ENCODE data around the gene CRMP1. TPM values are rescaled to one million over a fixed set of nuclear protein-coding genes. Genes with fewer than 3 reads are reported as not detected.

Gene CRMP1
- total RNA-seq, 4 donors from 2014 or later: 2.1 to 5.0 (median 4.7) TPM; not detected in 1

DNA sequence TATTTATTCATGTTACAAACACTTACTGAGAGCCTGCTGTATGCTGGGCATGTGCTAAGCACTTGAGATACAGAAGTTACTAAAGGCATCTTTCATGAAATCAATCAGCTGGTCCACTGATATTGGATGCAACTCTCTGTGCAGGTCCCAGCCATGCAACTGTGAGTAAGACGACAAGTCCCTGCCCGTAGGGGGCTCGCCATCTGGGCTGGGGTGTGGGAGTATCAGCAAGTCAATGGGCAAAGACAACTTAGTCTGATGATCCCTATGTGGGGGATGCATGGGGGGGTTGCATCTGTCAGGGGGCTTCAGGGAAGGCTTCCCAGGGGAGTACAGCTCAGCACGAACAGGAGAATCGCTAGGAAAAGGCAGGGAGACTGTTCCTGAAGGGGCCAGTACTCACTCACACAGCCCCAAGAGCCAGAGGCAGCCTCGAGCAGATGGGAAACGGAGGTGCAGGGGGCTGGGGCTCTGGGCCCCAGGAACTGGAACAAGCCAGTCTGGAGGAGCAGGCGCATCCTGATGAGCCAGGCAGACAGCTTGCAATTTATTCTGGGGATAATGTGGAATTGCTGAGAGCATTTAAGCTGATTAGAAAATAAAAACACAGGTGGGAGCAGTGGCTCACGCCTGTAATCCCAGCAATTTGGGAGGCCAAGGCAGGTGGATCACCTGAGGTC, 40.2 kb downstream of the CRMP1 start:
- no peaks in the 10 kb centered on the region for H3K9me3 ChIP-seq
- TF ChIP-seq POLR2A (IDR thresholded peaks at IDR 0.05) (no peak), CTCF (IDR thresholded peaks at IDR 0.05) (no peak)
- DNase-seq: no peak
- H3K36me3 ChIP-seq: no peaks in the 10 kb centered on the region
- intact Hi-C loops (cut with DNase I): no loop called here
- H3K27ac ChIP-seq: no peak overlapping the region
- H3K4me1 ChIP-seq: no peaks in the 10 kb centered on the region
- WGBS, 2 donors: 78 to 92% methylated on average over 9 of the region's 9 CpGs
- peaks cover 0 to 4% (median 0%) of the 10 kb centered on the region in 4 donors for H3K27me3 ChIP-seq
- no peak overlapping the region for H3K4me3 ChIP-seq

- intact Hi-C loops (cut with DNase I): no loop called here
- TF ChIP-seq POLR2A (IDR thresholded peaks at IDR 0.05): no peak
- TF ChIP-seq CTCF (IDR thresholded peaks at IDR 0.05): no peak
- Histone ChIP-seq H3K4me3 (no peak overlapping the region), H3K27me3 (peaks cover 0 to 4% (median 0%) of the 10 kb centered on the region in 4 donors), H3K4me1 (no peaks in the 10 kb centered on the region), H3K27ac (no peak overlapping the region), H3K9me3 (no peaks in the 10 kb centered on the region), H3K36me3 (no peaks in the 10 kb centered on the region)
- DNase-seq: no peak
- WGBS, 2 donors: 45 to 65% methylated on average over 4 of the region's 4 CpGs
Observed at GRCh38 chr4:5851637-5852301, 41.1 kb downstream of the CRMP1 start.

DNA sequence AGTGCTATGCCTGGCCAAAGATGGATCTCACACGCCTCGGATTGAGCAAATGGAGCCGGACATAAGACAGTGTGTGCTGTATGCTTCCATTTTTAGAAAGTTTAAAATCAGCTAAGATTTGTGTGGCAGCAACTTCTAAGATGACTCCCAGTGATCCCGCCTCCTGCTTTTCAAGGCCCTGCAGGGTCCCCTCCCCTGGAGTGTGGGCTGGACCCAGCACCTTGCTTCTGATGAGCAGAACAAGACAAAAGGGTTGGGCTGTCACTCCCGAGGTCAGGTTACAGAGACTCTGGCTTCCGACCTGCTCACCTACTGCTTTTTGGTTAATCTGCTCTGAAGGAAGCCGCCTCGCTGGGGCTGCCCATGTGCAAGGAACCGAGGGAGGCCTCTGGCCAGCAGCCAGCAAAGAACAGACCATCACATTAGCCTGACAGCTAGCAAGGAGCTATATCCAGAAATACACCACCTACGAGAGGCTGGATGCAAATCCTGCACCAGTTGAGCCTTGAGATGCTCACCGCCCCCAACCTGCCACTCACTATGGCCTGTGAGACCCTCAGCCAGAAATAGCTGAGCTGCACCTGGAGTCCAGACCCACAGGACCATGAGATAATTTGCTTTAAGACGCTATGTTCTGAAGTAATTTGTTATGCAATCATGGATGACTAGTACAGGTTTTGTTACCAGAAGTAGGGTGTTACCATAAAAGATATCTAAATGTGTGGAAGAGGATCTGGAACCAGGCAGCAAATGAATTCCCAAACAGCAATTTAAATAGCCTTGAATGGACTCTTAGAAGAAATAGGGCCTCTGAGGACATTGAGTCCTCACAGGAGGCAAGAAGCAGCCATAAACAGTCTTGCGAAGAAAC, 47.6 kb downstream of the CRMP1 start:
- DNase-seq: no peak
- WGBS, 2 donors: 79% methylated on average over 10 to 11 of the region's 13 CpGs
- Histone ChIP-seq H3K4me1 (peaks cover 0 to 17% (median 0%) of the 10 kb centered on the region in 3 donors), H3K9me3 (no peaks in the 10 kb centered on the region), H3K27me3 (no peaks in the 10 kb centered on the region), H3K36me3 (no peaks in the 10 kb centered on the region), H3K4me3 (no peak overlapping the region), H3K27ac (no peak overlapping the region)
- TF ChIP-seq POLR2A (IDR thresholded peaks at IDR 0.05) (no peak), CTCF (IDR thresholded peaks at IDR 0.05) (no peak)
- intact Hi-C loops (cut with DNase I): no loop called here

GRCh38 chr4:5843573-5844530, 49.0 kb downstream of the CRMP1 start:
- TF ChIP-seq POLR2A (IDR thresholded peaks at IDR 0.05) (no peak), CTCF (IDR thresholded peaks at IDR 0.05) (no peak)
- Histone ChIP-seq H3K9me3 (no peaks in the 10 kb centered on the region), H3K36me3 (no peaks in the 10 kb centered on the region), H3K27me3 (no peaks in the 10 kb centered on the region), H3K4me3 (no peak overlapping the region), H3K27ac (no peak overlapping the region), H3K4me1 (peaks cover 0 to 22% (median 0%) of the 10 kb centered on the region in 3 donors)
- 66 to 69% methylated on average over 14 to 17 of the region's 18 CpGs for WGBS, 2 donors
- intact Hi-C loops (cut with DNase I): no loop called here
- DNase-seq: no peak
